ENCODE measurements around the gene PHACTR3. TPM values are rescaled to one million over a fixed set of nuclear protein-coding genes. Genes with fewer than 3 reads are reported as not detected.

PHACTR3 gene
- total RNA-seq, 1 experiment from 2014 or later = 30.6 TPM

- Histone ChIP-seq H3K36me3 (ENCODE audit: low read depth, low read length) (no peaks in the 10 kb centered on the region), H3K9ac (ENCODE audit: low read length) (no peak overlapping the region), H3K27me3 (ENCODE audit: low read length) (peaks cover 90% of the 10 kb centered on the region), H3F3A (ENCODE audit: low read length, unreplicated experiment) (no peaks in the 10 kb centered on the region), H3K4me3 (ENCODE audit: low read length) (no peak overlapping the region), H3K9me3 (ENCODE audit: low read length) (no peaks in the 10 kb centered on the region), H3K79me2 (ENCODE audit: low read length) (no peaks in the 10 kb centered on the region), H3K9me2 (replicated peaks; ENCODE audit: low read length) (no peaks in the 10 kb centered on the region), H4K20me1 (ENCODE audit: low read length) (no peaks in the 10 kb centered on the region), H3K27ac (ENCODE audit: low read length) (no peak overlapping the region), H3K4me1 (ENCODE audit: insufficient read depth, low read length) (no peaks in the 10 kb centered on the region), H2AFZ (ENCODE audit: low read length) (no peak overlapping the region), H3K4me2 (ENCODE audit: low read length) (no peak overlapping the region)
- TF ChIP-seq CTCF (conservative IDR thresholded peaks at IDR 0.05; ENCODE audit: low read depth, low read length) (no peak), EZH2 (IDR thresholded peaks at IDR 0.05; ENCODE audit: low read length, unreplicated experiment) (no peak), EZH2phosphoT487 (IDR thresholded peaks at IDR 0.05; ENCODE audit: borderline replicate concordance, low read length) (no peak)
- ChIA-PET POLR2A (ENCODE audit: unreplicated experiment) (no interaction called here), CTCF (no interaction called here)
- no peak for DNase-seq
- intact Hi-C loops (cut with micrococcal nuclease) = no loop called here
- no peak for ATAC-seq
- BruUV-seq (replicated peaks) = no TSS peak
These were observed 69.1 kb downstream of the PHACTR3 start for GRCh38 chr20:59673288-59673997.

- Histone ChIP-seq H2AFZ (ENCODE audit: low read length) (no peak overlapping the region), H3K4me3 (ENCODE audit: low read length) (no peak overlapping the region), H3F3A (ENCODE audit: low read length, unreplicated experiment) (no peaks in the 10 kb centered on the region), H3K9me2 (replicated peaks; ENCODE audit: low read length) (no peaks in the 10 kb centered on the region), H4K20me1 (ENCODE audit: low read length) (no peaks in the 10 kb centered on the region), H3K9me3 (ENCODE audit: low read length) (no peaks in the 10 kb centered on the region), H3K79me2 (ENCODE audit: low read length) (no peaks in the 10 kb centered on the region), H3K27ac (ENCODE audit: low read length) (no peak overlapping the region), H3K4me1 (ENCODE audit: insufficient read depth, low read length) (no peaks in the 10 kb centered on the region), H3K36me3 (ENCODE audit: low read depth, low read length) (no peaks in the 10 kb centered on the region), H3K4me2 (ENCODE audit: low read length) (no peak overlapping the region), H3K27me3 (ENCODE audit: low read length) (peaks cover 92% of the 10 kb centered on the region), H3K9ac (ENCODE audit: low read length) (no peak overlapping the region)
- TF ChIP-seq EZH2 (IDR thresholded peaks at IDR 0.05; ENCODE audit: low read length, unreplicated experiment) (no peak), EZH2phosphoT487 (IDR thresholded peaks at IDR 0.05; ENCODE audit: borderline replicate concordance, low read length) (no peak), CTCF (conservative IDR thresholded peaks at IDR 0.05; ENCODE audit: low read depth, low read length) (no peak)
- CTCF ChIA-PET = no interaction called here
- BruUV-seq (replicated peaks) = no TSS peak
- POLR2A ChIA-PET (ENCODE audit: unreplicated experiment) = no interaction called here
- DNase-seq = no peak
- intact Hi-C loops (cut with micrococcal nuclease) = no loop called here
- ATAC-seq = no peak
These were observed 69.7 kb downstream of the PHACTR3 start for GRCh38 chr20:59673998-59674445.

- DNase-seq (no peak), ATAC-seq (no peak)
- Histone ChIP-seq H3K36me3 (ENCODE audit: low read depth, low read length) (no peaks in the 10 kb centered on the region), H3K27ac (ENCODE audit: low read length) (no peak overlapping the region), H3K4me1 (ENCODE audit: insufficient read depth, low read length) (no peaks in the 10 kb centered on the region), H3K27me3 (ENCODE audit: low read length) (peaks cover 93% of the 10 kb centered on the region), H4K20me1 (ENCODE audit: low read length) (no peaks in the 10 kb centered on the region), H3K9ac (ENCODE audit: low read length) (no peak overlapping the region), H3K4me2 (ENCODE audit: low read length) (no peak overlapping the region), H3K4me3 (ENCODE audit: low read length) (no peak overlapping the region), H3F3A (ENCODE audit: low read length, unreplicated experiment) (no peaks in the 10 kb centered on the region), H2AFZ (ENCODE audit: low read length) (no peak overlapping the region), H3K79me2 (ENCODE audit: low read length) (no peaks in the 10 kb centered on the region), H3K9me2 (replicated peaks; ENCODE audit: low read length) (no peaks in the 10 kb centered on the region), H3K9me3 (ENCODE audit: low read length) (no peaks in the 10 kb centered on the region)
- TF ChIP-seq EZH2phosphoT487 (IDR thresholded peaks at IDR 0.05; ENCODE audit: borderline replicate concordance, low read length) (no peak), EZH2 (IDR thresholded peaks at IDR 0.05; ENCODE audit: low read length, unreplicated experiment) (no peak), CTCF (conservative IDR thresholded peaks at IDR 0.05; ENCODE audit: low read depth, low read length) (no peak)
- ChIA-PET POLR2A (ENCODE audit: unreplicated experiment) (no interaction called here), CTCF (no interaction called here)
- intact Hi-C loops (cut with micrococcal nuclease) = no loop called here
- BruUV-seq (replicated peaks) = no TSS peak
These were observed 71.9 kb downstream of the PHACTR3 start for GRCh38 chr20:59676126-59676850.
